GM18526 (cell line): ENCODE measurements around the gene DIAPH2.

Experiments used
- POLR2A ChIP-seq: IDR thresholded peaks from 3 replicates; pipeline ENCODE4 v1.6.1; 2011; ENCODE audit not compliant: insufficient read length; ENCODE audit errors: extremely low read depth

The DIAPH2 gene

DNA sequence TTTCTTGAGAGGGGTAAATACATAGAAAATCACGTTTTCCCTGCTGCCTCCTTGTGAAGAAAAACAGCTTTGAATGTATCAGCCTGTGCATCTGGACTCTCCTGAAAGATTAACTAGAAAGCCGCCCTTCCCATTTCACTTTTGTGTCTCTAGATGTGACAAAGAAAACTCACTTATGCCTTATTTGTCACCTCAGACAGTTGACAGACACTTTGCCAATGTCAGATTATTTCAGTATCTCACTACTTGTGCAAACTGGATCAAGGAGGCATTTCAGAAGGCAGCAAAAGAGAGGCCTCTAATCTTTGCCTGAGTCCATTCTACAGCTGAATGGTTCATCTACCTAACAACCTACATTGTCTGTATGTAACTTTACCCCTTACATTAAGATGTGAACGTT lies 954.0 kb downstream of the DIAPH2 start:
- no peak for TF ChIP-seq POLR2A

DNA sequence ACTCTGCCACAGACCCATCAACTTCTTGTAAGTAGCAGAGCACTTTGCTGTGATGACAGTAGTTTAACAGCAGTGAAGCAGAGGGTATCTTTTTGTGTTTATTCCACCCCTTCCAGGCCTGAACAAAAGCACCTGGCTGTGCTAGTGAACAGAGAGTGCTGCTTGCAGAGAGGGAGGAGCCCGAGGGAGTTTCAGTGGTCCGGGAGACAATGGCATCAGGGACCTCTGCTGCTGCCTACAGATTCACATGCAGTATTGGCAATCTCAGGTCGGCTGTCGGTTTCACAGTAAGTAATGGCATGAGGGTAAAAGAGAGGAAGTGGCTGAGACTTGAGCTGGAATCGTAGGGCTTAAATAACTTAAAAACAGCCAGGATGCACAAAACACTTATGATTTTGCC lies 954.9 kb downstream of the DIAPH2 start:
- no peak for TF ChIP-seq POLR2A
